Neural cell (in vitro differentiated cells): Measurements from ENCODE around the gene LILRA1.

Source experiments
- EP300 ChIP-seq: fragments of 450-650 bp; conservative IDR thresholded peaks from 2 replicates; pipeline ENCODE4 v1.6.1; 2014; ENCODE audit warnings: antibody characterized with exemption, mild to moderate bottlenecking, moderate library complexity; ENCODE audit not compliant: poor library complexity, severe bottlenecking
- EZH2 ChIP-seq: fragments of 200-600, 300-800 bp; shearing (Covaris generic), sonication (generic); IDR thresholded peaks from 2 replicates; pipeline ENCODE4 v1.6.1; 2014; ENCODE audit warnings: antibody characterized with exemption, low read length, borderline replicate concordance, mild to moderate bottlenecking; ENCODE audit not compliant: insufficient read depth, poor library complexity, severe bottlenecking
- MXI1 ChIP-seq: fragments of 450-650 bp; conservative IDR thresholded peaks from 2 replicates; pipeline ENCODE4 v1.6.1; 2014; ENCODE audit warnings: antibody characterized with exemption, mild to moderate bottlenecking; ENCODE audit not compliant: poor library complexity, severe bottlenecking
- POLR2AphosphoS5 ChIP-seq: IDR thresholded peaks from 2 replicates; pipeline ENCODE4 v1.6.1; 2012
- RAD21 ChIP-seq: fragments of 450-650 bp; conservative IDR thresholded peaks from 2 replicates; pipeline ENCODE4 v1.6.1; 2014; ENCODE audit warnings: antibody characterized with exemption, mild to moderate bottlenecking, moderate library complexity
- REST ChIP-seq: IDR thresholded peaks from 2 replicates; pipeline ENCODE4 v1.6.1; 2012; ENCODE audit warnings: borderline replicate concordance
- SMC3 ChIP-seq: fragments of 450-650 bp; conservative IDR thresholded peaks from 2 replicates; pipeline ENCODE4 v1.6.1; 2014; ENCODE audit warnings: antibody characterized with exemption, mild to moderate bottlenecking, moderate library complexity; ENCODE audit not compliant: poor library complexity
- TAF1 ChIP-seq: IDR thresholded peaks from 2 replicates; pipeline ENCODE4 v1.6.1; 2012; ENCODE audit warnings: low read depth
- TF ChIP-seq, protein P1 (sequence below): fragments of 450-650 bp; IDR thresholded peaks from 2 replicates; pipeline ENCODE4 v1.5.1; 2014; ENCODE audit warnings: antibody characterized with exemption, mild to moderate bottlenecking, moderate library complexity; ENCODE audit not compliant: poor library complexity, severe bottlenecking

DNA sequence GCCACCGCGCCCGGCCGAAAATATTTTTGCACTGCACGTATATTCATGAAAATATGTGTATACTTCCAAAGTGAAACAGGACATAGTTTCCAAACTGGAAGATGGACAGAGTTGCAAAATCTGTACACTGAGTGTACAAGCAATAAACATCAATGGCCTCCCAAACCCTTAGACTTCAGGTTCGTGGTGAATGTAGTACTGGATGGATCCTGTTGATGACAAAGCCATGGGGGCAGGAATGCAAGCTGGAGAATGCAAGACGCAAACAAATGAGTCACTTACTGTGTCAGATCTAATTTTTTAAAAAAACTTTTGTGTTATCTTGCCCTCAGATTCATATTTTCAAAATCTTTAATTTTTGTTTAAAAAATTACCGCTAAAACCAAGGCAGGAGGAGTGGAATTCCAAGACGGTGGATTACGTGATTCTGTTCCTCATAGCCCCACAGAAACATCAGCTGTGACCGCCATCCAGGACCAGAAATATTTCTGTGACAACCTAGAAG lies 32.5 kb upstream of the LILRA1 start:
- TF ChIP-seq EZH2 (no peak), SMC3 (no peak), RAD21 (no peak), MXI1 (no peak), TAF1 (no peak), POLR2AphosphoS5 (no peak), REST (no peak), EP300 (no peak)
- TF ChIP-seq, protein P1, sequence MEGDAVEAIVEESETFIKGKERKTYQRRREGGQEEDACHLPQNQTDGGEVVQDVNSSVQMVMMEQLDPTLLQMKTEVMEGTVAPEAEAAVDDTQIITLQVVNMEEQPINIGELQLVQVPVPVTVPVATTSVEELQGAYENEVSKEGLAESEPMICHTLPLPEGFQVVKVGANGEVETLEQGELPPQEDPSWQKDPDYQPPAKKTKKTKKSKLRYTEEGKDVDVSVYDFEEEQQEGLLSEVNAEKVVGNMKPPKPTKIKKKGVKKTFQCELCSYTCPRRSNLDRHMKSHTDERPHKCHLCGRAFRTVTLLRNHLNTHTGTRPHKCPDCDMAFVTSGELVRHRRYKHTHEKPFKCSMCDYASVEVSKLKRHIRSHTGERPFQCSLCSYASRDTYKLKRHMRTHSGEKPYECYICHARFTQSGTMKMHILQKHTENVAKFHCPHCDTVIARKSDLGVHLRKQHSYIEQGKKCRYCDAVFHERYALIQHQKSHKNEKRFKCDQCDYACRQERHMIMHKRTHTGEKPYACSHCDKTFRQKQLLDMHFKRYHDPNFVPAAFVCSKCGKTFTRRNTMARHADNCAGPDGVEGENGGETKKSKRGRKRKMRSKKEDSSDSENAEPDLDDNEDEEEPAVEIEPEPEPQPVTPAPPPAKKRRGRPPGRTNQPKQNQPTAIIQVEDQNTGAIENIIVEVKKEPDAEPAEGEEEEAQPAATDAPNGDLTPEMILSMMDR: no peak
